ENCODE results near the gene FAM186B.

- TF ChIP-seq EZH2phosphoT487 (IDR thresholded peaks at IDR 0.05; ENCODE audit: borderline replicate concordance, low read depth) (no peak), CTCF (IDR thresholded peaks at IDR 0.05) (no peak), TAF1 (IDR thresholded peaks at IDR 0.05; ENCODE audit: borderline replicate concordance, low read depth, low read length) (no peak), USF2 (IDR thresholded peaks at IDR 0.05; ENCODE audit: borderline replicate concordance, low read depth, low read length) (no peak), REST (IDR thresholded peaks at IDR 0.05; ENCODE audit: low read depth, low read length) (no peak), MXI1 (IDR thresholded peaks at IDR 0.05; ENCODE audit: low read depth, low read length) (no peak)
Measured at GRCh38 chr12:49649892-49650291, 44.5 kb upstream of the FAM186B start.
